ENCODE data around the gene SIGLEC14.

- TF ChIP-seq POLR2A (IDR thresholded peaks at IDR 0.05) (no peak), CTCF (IDR thresholded peaks at IDR 0.05) (no peak)
These were observed 48.3 kb downstream of the SIGLEC14 start for GRCh38 chr19:51598159-51598915.
